IMR-90 (cell line): ENCODE measurements around the gene SLC35D3.

Experiments
- CTCF ChIP-seq: conservative IDR thresholded peaks from 2 replicates; pipeline ENCODE4 v1.5.1; 2012; ENCODE audit warnings: mild to moderate bottlenecking, low read depth, low read length, improper control_type of control experiment
- POLR2A ChIP-seq: IDR thresholded peaks from 2 replicates; pipeline ENCODE4 v1.6.1; 2012; ENCODE audit warnings: mild to moderate bottlenecking, low read depth, low read length

- TF ChIP-seq POLR2A: no peak
- TF ChIP-seq CTCF: no peak
Measured at GRCh38 chr6:136880748-136881460, 41.2 kb upstream of the SLC35D3 start.
